Activated gamma-delta T cell treated with anti-CD3 and anti-CD28 coated beads, Interleukin-2, amount 50 U/mL, for 16 hours (primary cell): ENCODE results near the gene DDX41.

ENCODE experiments used
- DNase-seq: peaks from one replicate; pipeline ENCODE4 v3.0.0-alpha.2; 2020; ENCODE audit warnings: low read depth

DDX41 gene

GRCh38 chr5:177483994-177484901, 32.5 kb downstream of the DDX41 start:
- DNase-seq = no peak

GRCh38 chr5:177483042-177483441, 33.7 kb downstream of the DDX41 start:
- no peak for DNase-seq

DNA sequence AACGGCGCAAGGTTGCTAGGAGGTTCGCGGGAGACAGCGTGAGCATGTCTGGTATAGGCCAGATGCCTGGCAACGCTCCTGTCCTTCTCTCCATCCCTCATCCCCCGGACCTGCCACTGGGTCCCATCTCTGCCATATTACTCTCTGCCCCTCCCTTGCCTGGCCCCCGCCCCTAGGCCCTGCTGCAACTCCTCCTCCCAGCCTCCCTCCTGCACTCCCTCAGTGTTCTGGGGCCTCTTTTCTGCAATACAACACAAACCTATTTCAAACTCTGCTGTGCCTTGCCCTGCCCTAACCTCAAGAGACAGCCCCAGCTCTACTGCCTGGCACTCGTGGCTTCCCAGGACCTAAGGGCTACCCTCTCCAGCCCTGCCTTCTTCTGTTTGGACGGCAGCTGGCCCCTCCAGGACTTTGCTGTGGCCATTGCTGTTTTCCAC, 34.4 kb downstream of the DDX41 start:
- DNase-seq = no peak

- DNase-seq = no peak
Observed at GRCh38 chr5:177479774-177480173, 37.0 kb downstream of the DDX41 start.

DNA sequence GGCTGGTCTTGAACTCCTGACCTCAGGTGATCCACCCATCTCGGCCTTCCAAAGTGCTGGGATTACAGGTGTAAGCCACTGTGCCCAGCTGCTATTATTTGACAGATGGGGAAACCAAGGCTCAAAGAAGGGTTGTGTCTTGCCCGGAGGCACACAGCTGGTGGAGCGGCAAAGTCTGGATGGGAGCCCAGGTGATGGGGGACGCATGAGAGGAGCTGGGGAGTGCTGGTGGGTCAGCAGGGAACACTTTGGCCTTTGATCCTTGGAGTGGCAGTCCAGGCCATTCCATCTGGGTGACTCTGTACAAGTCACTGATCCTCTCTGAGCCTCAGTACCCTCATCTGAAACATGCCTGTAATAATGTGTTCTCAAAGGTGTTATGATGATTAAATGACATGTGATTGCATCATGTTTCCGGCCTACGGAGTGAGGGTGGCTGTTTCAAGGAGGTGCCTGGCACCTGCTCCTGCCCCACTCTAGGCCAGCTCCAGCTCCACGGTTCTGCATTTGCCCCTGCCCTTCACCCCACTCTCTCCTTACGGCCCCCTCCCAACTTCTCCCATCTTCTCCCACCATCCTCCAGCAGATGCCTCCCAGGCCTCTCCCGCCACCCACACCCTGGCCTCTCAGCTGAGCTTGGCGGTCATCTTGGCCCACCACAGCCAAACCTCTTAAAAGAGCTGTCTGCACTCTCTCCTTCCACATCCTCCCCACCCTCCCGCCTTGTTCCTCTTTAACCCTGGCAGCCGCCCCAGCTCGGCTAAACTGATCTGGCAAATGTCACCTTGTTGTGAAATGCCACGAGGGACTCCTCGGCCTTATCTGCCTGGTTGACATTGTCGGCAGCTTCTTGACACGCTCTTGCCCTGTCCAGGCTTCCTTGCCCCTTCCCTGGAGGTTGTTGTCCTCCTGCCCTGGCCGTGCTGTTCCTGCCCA, 37.8 kb downstream of the DDX41 start:
- peak; percentile 36 for DNase-seq

- no peak for DNase-seq
Observed at GRCh38 chr5:177477701-177478477, 38.9 kb downstream of the DDX41 start.

DNA sequence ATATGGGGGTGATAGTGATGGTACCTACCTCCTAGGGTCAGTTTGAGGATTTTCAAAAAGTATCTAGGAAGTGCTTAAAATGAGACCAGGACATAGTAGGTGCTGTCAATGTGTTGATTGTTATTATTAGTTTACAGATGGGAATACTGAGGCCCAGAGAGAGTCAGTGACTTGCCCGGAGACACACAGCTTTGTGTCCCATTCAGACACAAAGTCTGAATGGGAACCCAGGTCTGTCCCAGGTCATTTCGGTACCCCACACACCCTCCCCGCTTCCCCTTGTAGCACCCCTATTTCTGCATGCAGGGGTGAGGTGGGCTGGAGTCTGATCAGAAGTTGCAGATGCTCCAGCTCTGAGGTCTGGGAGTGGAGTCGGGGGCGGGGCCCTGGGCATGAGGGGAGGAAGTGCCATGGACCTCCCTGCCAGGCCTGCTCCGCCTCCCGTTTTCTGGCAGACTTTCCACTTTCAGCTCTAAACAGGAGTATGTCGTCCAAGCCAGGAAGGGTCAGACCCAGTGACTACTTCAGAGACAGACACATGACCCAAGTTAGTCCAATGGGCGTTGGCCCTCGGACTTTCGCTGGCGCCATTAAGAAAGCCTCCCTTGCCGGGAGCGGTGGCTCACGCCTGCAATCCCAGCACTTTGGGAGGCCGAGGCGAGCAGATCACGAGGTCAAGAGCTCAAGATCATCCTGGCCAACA, 40.1 kb downstream of the DDX41 start:
- no peak for DNase-seq

- DNase-seq = no peak
Observed at GRCh38 chr5:177475563-177476427, 41.0 kb downstream of the DDX41 start.

DNA sequence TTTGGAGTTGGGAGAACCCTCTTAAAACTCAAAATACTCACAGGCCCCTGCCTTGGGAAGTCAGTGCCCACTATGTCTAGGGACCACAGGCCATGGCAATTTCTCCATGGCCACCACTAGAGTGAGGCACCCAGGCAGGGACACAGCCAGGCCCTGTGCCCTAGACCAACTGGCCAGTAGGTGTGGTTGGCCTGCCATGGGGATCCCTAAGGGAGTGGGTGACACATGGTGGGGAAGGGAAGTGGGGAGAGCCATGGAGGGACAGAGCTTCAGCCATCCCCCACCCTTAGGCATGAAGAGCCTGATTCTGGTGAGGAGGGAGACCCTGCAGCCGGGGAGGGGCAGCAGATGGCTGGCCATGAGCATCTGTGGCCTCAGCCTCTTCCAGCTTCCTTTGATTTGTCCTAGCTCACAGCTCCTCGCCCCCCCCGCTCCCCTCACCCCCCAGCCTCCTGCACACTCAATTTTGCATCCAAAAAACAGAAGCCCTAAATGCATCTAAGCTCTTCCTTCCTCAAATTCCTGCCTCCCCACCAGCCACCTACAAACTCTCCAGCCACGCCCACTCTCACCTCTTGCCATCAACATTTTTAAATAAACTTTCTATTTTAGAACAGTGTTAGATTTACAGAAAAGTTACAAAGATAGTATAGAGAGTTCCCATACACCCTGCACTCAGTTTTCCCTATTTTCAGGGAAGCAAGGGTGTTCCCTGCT, 41.8 kb downstream of the DDX41 start:
- no peak for DNase-seq

DNA sequence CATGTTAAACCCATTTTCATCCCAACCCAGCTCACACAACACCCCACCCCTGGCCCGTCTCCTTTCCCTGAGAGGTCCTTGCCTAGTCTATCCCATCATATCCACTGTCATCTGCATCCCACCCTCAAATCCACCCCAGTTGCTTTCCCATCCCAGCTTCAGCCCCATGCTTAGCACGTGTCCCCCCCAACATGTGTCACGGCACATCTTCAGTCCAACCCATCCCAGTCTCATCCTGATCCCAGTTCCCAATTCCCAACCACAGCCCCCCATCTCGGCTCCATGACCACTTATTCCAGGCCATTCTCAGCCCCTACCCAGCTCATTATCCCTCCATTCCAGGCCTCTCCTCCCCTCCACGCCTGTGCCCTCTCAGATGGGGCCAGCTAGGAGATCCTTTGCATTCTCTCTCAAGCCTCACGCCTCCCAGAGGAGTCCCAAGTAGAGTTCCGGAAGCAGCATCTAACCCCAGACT, 42.7 kb downstream of the DDX41 start:
- no peak for DNase-seq

DNA sequence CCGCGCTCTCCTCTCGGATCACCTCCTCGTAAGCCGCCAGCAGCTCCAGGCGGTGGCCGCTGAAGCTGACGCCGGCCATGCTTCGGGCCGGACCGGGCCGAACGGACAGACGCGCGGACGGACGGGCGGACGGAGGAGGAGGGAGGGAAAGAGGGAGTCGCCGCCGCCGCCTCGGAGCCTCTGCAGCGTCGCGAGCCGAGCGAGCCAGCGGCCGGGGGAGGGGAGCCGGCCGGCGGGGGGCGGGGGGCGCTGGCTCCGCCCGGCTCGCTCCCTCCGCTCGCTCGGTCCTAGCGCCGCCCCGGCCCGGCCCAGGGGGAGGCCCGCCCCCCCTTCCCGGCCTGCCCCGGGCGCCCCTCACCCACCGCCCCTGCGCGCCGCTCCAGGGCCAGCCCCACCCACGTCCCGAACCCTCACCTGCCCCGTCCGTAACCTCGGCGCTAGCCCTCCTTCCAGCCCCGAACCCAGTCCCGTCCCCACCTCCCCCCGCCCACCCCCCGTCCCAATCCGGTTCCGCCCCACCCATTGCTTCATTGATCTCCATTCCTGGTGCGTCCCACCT, 43.2 kb downstream of the DDX41 start, which contains the start of gene DBN1:
Gene DBN1, minus strand, starts transcription at position 192 of the 559 bp plus-strand sequence. Its CDS starts 113 bp downstream, at position 79.
- DNase-seq = no peak

GRCh38 chr5:177472460-177473442, 44.0 kb downstream of the DDX41 start:
- peak; percentile 71 for DNase-seq

DNA sequence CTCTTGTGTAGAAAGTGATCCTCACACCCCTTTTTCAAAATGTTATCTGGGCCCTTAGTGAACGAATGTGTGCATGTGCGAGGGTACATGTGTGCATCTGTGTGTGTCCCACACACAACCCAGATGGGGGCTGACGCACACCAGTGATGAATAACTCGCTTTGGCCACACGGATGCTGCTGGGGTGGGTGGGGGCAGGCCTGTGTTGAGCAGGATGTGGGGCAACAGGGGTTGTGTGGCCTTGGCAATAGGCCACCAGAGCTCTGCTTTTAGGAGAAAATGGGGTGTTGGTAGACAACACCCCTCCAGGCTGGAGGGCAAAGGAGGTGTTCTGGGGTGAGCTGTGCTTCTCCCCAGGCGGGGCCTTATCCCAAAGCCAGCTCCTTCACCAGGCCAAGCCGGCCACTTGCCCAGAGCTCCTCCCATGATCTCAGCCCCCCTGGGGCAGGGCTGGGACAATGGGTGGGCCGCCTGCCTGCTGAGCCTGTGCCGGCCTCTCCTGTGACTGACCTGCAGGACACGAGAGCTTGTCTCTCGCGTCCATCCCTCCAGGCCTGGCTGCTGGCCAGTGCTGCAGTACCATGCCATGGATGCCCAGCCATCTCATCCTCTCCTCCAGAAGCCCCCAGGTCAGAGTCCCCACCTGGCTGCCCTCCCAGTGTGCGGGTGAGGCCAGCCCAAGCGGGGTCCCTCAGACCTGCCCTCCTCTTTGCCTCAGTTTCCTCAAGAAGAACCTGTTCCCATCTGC, 45.0 kb downstream of the DDX41 start:
- DNase-seq = peak; percentile 60

- DNase-seq = no peak
Observed at GRCh38 chr5:177470759-177471536, 45.8 kb downstream of the DDX41 start.

DNA sequence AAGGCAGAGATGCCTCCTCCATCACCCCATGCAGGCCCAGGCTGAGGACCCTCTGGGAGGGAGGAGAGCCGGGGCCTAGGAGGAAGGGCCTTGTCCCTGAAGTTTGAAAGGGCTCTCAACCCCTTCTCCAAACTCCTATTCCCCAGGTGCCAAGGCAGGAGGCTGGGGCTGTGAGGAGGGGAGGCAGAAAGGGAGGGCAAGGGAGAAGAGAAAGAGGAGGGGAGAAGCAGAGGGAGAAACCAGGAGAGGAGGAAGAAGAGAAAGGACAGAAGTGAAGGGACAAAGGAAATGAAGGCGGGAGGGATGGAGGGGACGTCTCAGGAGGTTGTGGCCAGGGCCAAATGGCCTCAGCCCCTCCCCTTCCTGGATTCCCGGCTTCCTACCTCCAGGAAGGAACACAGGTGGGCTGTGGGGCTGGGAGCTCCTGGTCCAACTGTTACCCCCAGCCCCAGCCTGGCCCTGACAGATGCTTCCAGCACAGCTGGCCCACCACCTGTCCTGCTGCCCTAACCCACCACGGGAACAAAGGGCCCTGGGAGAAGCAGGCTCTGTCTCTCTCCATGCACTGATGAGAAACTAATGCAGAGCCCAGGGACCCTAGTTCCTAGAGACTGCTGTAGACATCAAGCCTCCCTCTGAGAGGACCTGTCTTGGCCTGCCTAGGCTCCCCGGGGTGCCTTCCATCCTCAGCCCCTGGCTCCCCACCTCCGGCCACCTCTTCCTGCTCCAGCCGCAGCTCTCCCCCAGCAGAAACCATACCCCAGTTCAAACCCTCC, 46.8 kb downstream of the DDX41 start:
- DNase-seq = no peak
